ENCODE measurements around the gene PDP2. TPM values are rescaled to one million over a fixed set of nuclear protein-coding genes. Genes with fewer than 3 reads are reported as not detected.

The PDP2 gene
- total RNA-seq, 1 donor from 2014 or later: 16.1 TPM

GRCh38 chr16:66849021-66849420 lies 31.3 kb upstream of the PDP2 start:
- Mint-ChIP-seq H3K4me1 (ENCODE audit: unreplicated experiment) (no peaks in the 10 kb centered on the region), H3K9me3 (no peaks in the 10 kb centered on the region), H3K27ac (no peak overlapping the region), H3K36me3 (no peaks in the 10 kb centered on the region), H3K27me3 (peaks cover 47% of the 10 kb centered on the region), H3K4me3 (no peak overlapping the region)
- TF ChIP-seq, protein P1, sequence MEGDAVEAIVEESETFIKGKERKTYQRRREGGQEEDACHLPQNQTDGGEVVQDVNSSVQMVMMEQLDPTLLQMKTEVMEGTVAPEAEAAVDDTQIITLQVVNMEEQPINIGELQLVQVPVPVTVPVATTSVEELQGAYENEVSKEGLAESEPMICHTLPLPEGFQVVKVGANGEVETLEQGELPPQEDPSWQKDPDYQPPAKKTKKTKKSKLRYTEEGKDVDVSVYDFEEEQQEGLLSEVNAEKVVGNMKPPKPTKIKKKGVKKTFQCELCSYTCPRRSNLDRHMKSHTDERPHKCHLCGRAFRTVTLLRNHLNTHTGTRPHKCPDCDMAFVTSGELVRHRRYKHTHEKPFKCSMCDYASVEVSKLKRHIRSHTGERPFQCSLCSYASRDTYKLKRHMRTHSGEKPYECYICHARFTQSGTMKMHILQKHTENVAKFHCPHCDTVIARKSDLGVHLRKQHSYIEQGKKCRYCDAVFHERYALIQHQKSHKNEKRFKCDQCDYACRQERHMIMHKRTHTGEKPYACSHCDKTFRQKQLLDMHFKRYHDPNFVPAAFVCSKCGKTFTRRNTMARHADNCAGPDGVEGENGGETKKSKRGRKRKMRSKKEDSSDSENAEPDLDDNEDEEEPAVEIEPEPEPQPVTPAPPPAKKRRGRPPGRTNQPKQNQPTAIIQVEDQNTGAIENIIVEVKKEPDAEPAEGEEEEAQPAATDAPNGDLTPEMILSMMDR (conservative IDR thresholded peaks at IDR 0.05): no peak
- no peak for DNase-seq (ENCODE audit: extremely low spot score, unreplicated experiment)

DNA sequence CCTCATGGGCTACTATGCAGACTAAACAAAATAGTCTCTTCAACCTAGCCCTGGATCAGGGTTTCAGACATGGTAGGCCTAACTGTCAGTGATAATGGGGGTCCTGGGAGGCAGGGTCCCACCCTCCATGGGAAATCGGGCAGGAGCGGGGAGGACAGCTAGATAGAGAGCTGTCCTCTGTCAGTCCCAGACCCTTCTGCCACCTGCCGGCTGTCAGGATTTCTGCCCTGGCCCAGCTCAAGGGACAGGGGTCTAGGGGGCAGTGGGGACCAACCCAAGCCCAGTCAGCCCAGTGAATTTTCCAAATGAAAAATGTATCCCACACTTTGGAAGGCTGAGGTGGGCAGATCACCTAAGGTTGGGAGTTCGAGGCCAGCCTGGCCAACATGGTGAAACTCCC lies 30.8 kb upstream of the PDP2 start:
- no peaks in the 10 kb centered on the region for H3K4me1 Mint-ChIP-seq (ENCODE audit: unreplicated experiment)
- H3K4me3 Mint-ChIP-seq: no peak overlapping the region
- no peak for DNase-seq (ENCODE audit: extremely low spot score, unreplicated experiment)
- no peak overlapping the region for H3K27ac Mint-ChIP-seq
- H3K27me3 Mint-ChIP-seq: peaks cover 46% of the 10 kb centered on the region
- H3K9me3 Mint-ChIP-seq: no peaks in the 10 kb centered on the region
- TF ChIP-seq, protein P1 (conservative IDR thresholded peaks at IDR 0.05): no peak
- no peaks in the 10 kb centered on the region for H3K36me3 Mint-ChIP-seq

DNA sequence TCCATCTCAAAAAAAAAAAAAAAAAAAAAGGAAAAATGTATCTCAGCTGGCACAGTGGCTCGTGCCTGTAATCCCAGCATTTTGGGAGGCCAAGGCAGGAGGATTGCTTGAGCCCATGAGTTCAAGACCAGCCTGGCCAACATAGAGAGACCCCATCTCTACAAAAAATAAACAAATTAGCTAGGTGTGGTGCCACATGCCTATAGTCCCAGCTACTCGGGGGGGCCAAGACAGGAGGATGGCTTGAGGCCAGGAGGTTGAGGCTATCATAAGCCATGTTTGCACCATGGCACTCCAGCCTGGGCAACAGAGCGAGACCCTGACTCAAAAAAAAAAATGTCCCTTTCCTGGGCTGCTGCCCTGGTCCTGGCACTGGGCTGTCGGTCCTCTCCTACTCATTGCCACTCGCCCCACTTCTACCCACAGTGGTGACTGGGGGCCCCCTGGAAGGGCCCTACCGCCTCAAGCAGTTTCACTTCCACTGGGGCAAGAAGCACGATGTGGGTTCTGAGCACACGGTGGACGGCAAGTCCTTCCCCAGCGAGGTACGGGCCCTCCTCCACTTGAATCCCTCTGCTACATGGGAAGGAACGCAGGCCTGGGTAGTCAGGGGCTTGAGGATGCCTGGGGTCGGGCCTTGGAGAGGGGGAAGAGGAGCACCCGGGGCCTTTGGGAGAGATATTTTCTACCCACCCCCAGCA lies 30.1 kb upstream of the PDP2 start:
- Mint-ChIP-seq H3K4me1 (ENCODE audit: unreplicated experiment) (no peaks in the 10 kb centered on the region), H3K27ac (no peak overlapping the region), H3K4me3 (no peak overlapping the region), H3K9me3 (no peaks in the 10 kb centered on the region), H3K36me3 (no peaks in the 10 kb centered on the region), H3K27me3 (peaks cover 40% of the 10 kb centered on the region)
- TF ChIP-seq, protein P1 (conservative IDR thresholded peaks at IDR 0.05): no peak
- no peak for DNase-seq (ENCODE audit: extremely low spot score, unreplicated experiment)

DNA sequence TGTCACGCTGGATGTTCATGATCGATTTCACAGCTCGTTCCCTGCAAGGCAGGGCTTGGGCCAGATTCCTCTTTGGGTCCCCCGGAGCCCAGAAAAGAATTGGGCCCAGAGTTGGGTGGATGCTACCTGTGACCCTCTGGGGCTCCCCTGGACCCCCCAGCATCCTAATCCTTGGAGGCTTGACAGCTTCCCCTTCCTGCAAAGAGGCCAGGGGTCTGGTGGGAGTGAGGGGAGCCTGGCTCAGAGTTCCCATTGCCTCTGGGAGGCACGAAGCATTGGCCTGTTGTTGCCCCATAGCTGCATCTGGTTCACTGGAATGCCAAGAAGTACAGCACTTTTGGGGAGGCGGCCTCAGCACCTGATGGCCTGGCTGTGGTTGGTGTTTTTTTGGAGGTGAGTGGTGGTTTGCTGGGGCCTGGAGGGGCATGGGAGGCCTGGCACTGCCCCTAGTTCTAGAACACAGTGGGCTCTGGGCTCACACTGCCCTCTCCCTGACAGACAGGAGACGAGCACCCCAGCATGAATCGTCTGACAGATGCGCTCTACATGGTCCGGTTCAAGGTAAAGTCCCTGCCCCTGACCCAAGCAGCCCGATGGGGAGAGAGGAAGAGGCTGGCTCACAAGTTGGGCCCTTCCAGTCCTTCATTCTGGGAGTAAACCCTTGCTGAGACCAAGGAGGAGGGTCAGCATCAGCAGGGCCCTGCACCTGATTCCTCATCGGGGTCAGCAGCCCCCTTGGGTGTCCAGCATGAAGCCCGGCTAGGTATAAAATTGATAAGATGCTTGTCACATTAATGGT lies 28.9 kb upstream of the PDP2 start:
- no peak overlapping the region for H3K4me3 Mint-ChIP-seq
- DNase-seq (ENCODE audit: extremely low spot score, unreplicated experiment): no peak
- no peaks in the 10 kb centered on the region for H3K4me1 Mint-ChIP-seq (ENCODE audit: unreplicated experiment)
- H3K27ac Mint-ChIP-seq: no peak overlapping the region
- peaks cover 29% of the 10 kb centered on the region for H3K27me3 Mint-ChIP-seq
- TF ChIP-seq, protein P1 (conservative IDR thresholded peaks at IDR 0.05): no peak
- H3K9me3 Mint-ChIP-seq: no peaks in the 10 kb centered on the region
- H3K36me3 Mint-ChIP-seq: no peaks in the 10 kb centered on the region

DNA sequence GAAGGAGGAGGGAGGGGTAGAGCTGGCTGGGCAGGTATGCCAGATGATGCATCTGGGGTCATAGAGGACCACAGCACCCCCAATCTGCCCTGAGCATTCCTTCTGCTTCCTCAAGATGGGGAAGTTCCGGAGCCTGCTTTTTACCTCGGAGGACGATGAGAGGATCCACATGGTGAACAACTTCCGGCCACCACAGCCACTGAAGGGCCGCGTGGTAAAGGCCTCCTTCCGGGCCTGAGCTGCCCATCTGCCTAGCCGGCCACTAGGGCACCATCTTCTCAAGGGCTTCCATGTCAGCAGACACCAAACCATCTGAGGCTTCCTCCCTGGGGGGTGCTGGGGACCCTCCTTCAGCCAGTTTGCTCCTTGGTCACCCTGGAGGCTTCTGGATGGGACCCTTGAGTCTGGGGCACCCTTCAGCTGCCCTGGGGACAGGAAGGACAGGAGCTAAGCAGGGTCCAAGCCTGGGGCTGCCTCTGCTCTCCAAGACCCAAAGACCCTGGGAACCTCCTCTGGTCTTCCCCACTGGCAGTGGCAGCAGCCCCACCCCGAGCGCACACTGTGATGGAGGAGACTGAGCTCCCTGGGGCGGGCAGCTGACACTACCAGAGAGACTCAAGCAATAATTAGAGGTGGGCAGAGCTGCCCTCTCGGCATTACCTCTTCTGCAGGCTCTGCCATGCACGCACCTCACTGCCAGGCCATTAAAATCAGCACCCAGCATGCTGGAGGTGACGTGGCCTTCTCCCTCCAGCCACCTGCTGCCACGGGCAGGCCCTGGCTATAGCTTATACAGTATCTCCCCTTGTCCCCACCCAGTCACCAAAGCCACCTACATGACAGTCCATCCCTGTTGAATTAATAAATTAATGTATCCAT lies 26.8 kb upstream of the PDP2 start:
- no peak overlapping the region for H3K4me3 Mint-ChIP-seq

More for the DNA sequence above, 26.8 kb upstream of the PDP2 start:
- Mint-ChIP-seq H3K27ac (no peak overlapping the region), H3K4me1 (ENCODE audit: unreplicated experiment) (no peaks in the 10 kb centered on the region), H3K36me3 (no peaks in the 10 kb centered on the region), H3K27me3 (peaks cover 8% of the 10 kb centered on the region), H3K9me3 (no peaks in the 10 kb centered on the region)
- TF ChIP-seq, protein P1 (conservative IDR thresholded peaks at IDR 0.05): no peak
- DNase-seq (ENCODE audit: extremely low spot score, unreplicated experiment): no peak
